Measurements from ENCODE around the gene SLC39A7. TPM values are rescaled to one million over a fixed set of nuclear protein-coding genes. Genes with fewer than 3 reads are reported as not detected.

The SLC39A7 gene
- total and polyA plus RNA-seq, 2 of the 13 experiments (the other 11 are each of a cell fraction or from before 2014, with no cell fraction given), result 142 to 229 TPM

- TF ChIP-seq ZNF260 (CRISPR knock-in tag; IDR thresholded peaks at IDR 0.05; ENCODE audit: borderline replicate concordance, low read depth) (no peak), ZBTB21 (CRISPR knock-in tag; IDR thresholded peaks at IDR 0.05) (no peak), ZBTB33 (CRISPR knock-in tag; IDR thresholded peaks at IDR 0.05) (peak; percentile 31; the same call in 1 of the 2 replicates), ZFX (CRISPR knock-in tag; IDR thresholded peaks at IDR 0.05; ENCODE audit: low read depth) (no peak), FOXJ3 (CRISPR knock-in tag; IDR thresholded peaks at IDR 0.05; ENCODE audit: borderline replicate concordance) (no peak), ZNF800 (CRISPR knock-in tag; IDR thresholded peaks at IDR 0.05) (no peak)
Observed at GRCh38 chr6:33211666-33212422, 11.2 kb downstream of the SLC39A7 start (continued).

DNA sequence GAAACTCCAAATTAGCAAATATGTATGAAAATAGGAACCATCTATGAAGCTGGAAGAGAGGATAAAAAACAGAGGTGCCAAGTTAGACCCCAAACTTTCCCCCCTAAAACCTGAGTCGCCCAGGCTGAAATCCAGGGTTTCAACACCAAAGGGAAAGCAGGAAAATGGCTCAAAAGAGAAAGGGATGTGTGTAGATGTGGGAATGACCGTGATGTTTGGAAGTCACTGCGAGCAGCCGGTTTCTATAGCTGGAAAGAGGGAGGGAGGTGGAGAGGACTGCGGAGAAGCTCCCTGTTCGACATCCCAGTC, 12.1 kb downstream of the SLC39A7 start:
- ATAC-seq (no peak), DNase-seq (ENCODE audit: low spot score) (no peak), FAIRE-seq (no peak)
- ChIA-PET POLR2A (interaction anchor here (1.2 to 1.4 kb wide), 2 partner anchors 14 to 35 kb away, joined by 6 to 9 read pairs; no protein-coding TSS in a partner anchor), CTCF (ENCODE audit: low intra/inter-chr PET ratio, low total read pairs) (no interaction called here)
- Histone ChIP-seq H3K79me2 (ENCODE audit: insufficient read depth, low read length) (peaks cover 2% of the 10 kb centered on the region), H3K4me1 (ENCODE audit: insufficient read depth, low read length) (peaks cover 31% of the 10 kb centered on the region), H3K27ac (ENCODE audit: extremely low read length, insufficient read depth, low read length) (no peak overlapping the region), H4K20me1 (ENCODE audit: insufficient read depth, low read length) (no peaks in the 10 kb centered on the region), H2AFZ (ENCODE audit: low read length) (no peak overlapping the region), H3K9ac (ENCODE audit: insufficient read depth, low read depth, low read length) (peak overlapping the region; percentile 50), H3K4me2 (ENCODE audit: low read depth, low read length) (peak overlapping the region; percentile 82), H3K36me3 (replicated peaks in 1 of 2; ENCODE audit: control insufficient read depth in 1 of 2, insufficient read depth in 2 of 2, low read length in 2 of 2) (peaks cover 2 to 9% of the 10 kb centered on the region in 2 experiments; a peak in 4 of 5 replicates), H3K27me3 (ENCODE audit: control insufficient read depth in 1 of 2, insufficient read depth in 2 of 2, low read length in 2 of 2) (peaks cover 9 to 41% of the 10 kb centered on the region in 2 experiments; a peak in 4 of 5 replicates), H3K4me3 (replicated peaks in 1 of 3; ENCODE audit: insufficient read depth in 1 of 3, low read depth in 2 of 3, low read length in 3 of 3) (peak overlapping the region in 2 of 3 experiments; percentile 50 to 66; a peak in 4 of 6 replicates), H3K9me3 (ENCODE audit: low read length) (no peaks in the 10 kb centered on the region)
- in situ Hi-C loops (cut with HindIII; ENCODE audit: extremely low pct_ligation_motif_present, low pct_unique_long_range_greater_than_20kb) (no loop called here), intact Hi-C loops (cut with micrococcal nuclease; ENCODE audit: unreplicated experiment) (no loop called here)
- no TSS peak for BruUV-seq (replicated peaks)
- 56% methylated on average over 6 of the region's 6 CpGs for WGBS (ENCODE audit: low lambda C conversion rate)
- TF ChIP-seq ZBTB37 (CRISPR knock-in tag; IDR thresholded peaks at IDR 0.05) (no peak), U2AF2 (IDR thresholded peaks at IDR 0.05; ENCODE audit: low read depth, low read length) (no peak), ZNF484 (CRISPR knock-in tag; IDR thresholded peaks at IDR 0.05; ENCODE audit: borderline replicate concordance, low read depth) (no peak), NONO (IDR thresholded peaks at IDR 0.05) (no peak), NONO (CRISPR knock-in tag; conservative IDR thresholded peaks at IDR 0.05) (no peak), RBFOX2 (IDR thresholded peaks at IDR 0.05; ENCODE audit: low read depth, low read length) (no peak), ZNF337 (CRISPR knock-in tag; IDR thresholded peaks at IDR 0.05; ENCODE audit: borderline replicate concordance, low read depth) (no peak)
- TF ChIP-seq, protein P1, sequence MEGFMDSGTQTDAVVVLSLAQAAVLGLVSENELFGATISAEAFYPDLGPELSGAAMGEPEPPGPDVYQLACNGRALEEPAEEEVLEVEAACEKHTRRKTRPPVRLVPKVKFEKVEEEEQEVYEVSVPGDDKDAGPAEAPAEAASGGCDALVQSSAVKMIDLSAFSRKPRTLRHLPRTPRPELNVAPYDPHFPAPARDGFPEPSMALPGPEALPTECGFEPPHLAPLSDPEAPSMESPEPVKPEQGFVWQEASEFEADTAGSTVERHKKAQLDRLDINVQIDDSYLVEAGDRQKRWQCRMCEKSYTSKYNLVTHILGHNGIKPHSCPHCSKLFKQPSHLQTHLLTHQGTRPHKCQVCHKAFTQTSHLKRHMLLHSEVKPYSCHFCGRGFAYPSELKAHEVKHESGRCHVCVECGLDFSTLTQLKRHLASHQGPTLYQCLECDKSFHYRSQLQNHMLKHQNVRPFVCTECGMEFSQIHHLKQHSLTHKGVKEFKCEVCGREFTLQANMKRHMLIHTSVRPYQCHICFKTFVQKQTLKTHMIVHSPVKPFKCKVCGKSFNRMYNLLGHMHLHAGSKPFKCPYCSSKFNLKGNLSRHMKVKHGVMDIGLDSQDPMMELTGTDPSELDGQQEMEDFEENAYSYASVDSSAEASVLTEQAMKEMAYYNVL (CRISPR knock-in tag; IDR thresholded peaks at IDR 0.05; ENCODE audit: borderline replicate concordance), result no peak
